ENCODE measurements around the gene CORO2B. TPM values are rescaled to one million over a fixed set of nuclear protein-coding genes. Genes with fewer than 3 reads are reported as not detected.

Gene CORO2B
- total RNA-seq, 1 donor from 2014 or later, result 1.0 TPM

DNA sequence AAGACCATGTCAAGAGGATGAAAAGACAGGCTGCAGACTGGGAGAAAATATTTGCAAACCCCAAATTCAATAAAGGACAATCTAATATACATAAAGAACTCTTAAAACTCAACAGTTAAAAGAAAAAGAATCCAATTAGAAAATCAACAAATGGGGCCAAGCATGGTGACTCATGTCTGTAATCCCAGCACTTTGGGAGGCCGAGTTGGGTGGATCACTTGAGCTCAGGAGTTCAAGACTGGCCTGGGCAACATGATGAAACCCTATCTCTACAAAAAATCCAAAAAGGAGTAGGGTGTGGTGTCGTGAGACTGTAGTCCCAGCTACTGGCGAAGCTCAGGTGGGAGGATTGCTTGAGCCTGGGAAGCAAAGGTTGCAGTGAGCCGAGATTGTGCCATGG, 184.3 kb downstream of the CORO2B start:
- no peaks in the 10 kb centered on the region for H3K9me3 Mint-ChIP-seq
- TF ChIP-seq, protein P1, sequence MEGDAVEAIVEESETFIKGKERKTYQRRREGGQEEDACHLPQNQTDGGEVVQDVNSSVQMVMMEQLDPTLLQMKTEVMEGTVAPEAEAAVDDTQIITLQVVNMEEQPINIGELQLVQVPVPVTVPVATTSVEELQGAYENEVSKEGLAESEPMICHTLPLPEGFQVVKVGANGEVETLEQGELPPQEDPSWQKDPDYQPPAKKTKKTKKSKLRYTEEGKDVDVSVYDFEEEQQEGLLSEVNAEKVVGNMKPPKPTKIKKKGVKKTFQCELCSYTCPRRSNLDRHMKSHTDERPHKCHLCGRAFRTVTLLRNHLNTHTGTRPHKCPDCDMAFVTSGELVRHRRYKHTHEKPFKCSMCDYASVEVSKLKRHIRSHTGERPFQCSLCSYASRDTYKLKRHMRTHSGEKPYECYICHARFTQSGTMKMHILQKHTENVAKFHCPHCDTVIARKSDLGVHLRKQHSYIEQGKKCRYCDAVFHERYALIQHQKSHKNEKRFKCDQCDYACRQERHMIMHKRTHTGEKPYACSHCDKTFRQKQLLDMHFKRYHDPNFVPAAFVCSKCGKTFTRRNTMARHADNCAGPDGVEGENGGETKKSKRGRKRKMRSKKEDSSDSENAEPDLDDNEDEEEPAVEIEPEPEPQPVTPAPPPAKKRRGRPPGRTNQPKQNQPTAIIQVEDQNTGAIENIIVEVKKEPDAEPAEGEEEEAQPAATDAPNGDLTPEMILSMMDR (IDR thresholded peaks at IDR 0.05), result no peak
- TF ChIP-seq EZH2phosphoT487 (IDR thresholded peaks at IDR 0.05) (no peak), EZH2 (IDR thresholded peaks at IDR 0.05) (no peak)
- H3K27me3 Mint-ChIP-seq (ENCODE audit: insufficient read depth, low read depth), result no peaks in the 10 kb centered on the region
- Histone ChIP-seq H3K4me3 (no peak overlapping the region), H3K79me2 (ENCODE audit: low read depth) (no peaks in the 10 kb centered on the region), H2AFZ (replicated peaks) (no peak overlapping the region), H3K4me1 (no peaks in the 10 kb centered on the region), H3K27me3 (no peaks in the 10 kb centered on the region), H3K4me2 (no peak overlapping the region), H3K27ac (no peak overlapping the region), H3F3A (ENCODE audit: low read depth) (no peaks in the 10 kb centered on the region), H3K9ac (no peak overlapping the region), H4K20me1 (ENCODE audit: low read depth) (no peaks in the 10 kb centered on the region), H3K36me3 (no peaks in the 10 kb centered on the region), H3K9me3 (ENCODE audit: low read depth) (no peaks in the 10 kb centered on the region)
- DNase-seq (ENCODE audit: low spot score), result no peak
- H3K27ac Mint-ChIP-seq, result no peak overlapping the region
- H3K4me1 Mint-ChIP-seq, result no peaks in the 10 kb centered on the region
- no peaks in the 10 kb centered on the region for H3K36me3 Mint-ChIP-seq
- no peak overlapping the region for H3K4me3 Mint-ChIP-seq

DNA sequence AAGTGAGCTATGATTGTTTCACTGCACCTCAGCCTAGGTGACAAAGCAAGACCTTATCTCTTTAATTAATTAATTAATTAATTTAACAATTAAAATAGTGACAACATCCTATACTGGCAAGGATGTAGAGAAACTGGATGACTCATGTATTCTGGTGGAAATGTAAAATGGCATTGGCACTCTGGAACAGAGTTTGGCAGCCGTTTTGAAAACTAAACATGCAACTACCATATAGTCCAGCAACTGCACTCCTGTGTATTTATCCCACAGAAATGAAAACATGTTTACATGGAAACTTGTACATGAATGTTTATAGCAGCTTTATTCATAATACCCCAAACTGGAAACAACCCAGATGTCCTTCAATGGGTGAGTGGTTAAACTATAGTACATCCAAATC, 185.3 kb downstream of the CORO2B start:
- Mint-ChIP-seq H3K36me3 (no peaks in the 10 kb centered on the region), H3K4me1 (no peaks in the 10 kb centered on the region), H3K27me3 (ENCODE audit: insufficient read depth, low read depth) (no peaks in the 10 kb centered on the region), H3K27ac (no peak overlapping the region), H3K4me3 (no peak overlapping the region), H3K9me3 (no peaks in the 10 kb centered on the region)
- H3K27ac ChIP-seq, result no peak overlapping the region
- H3K9me3 ChIP-seq (ENCODE audit: low read depth), result no peaks in the 10 kb centered on the region
- no peaks in the 10 kb centered on the region for H3K36me3 ChIP-seq
- DNase-seq (ENCODE audit: low spot score), result no peak
- no peak overlapping the region for H3K9ac ChIP-seq
- no peak overlapping the region for H3K4me2 ChIP-seq
- H3K4me3 ChIP-seq, result no peak overlapping the region
- H3K27me3 ChIP-seq, result no peaks in the 10 kb centered on the region
- no peak overlapping the region for H2AFZ ChIP-seq (replicated peaks)
- H3K79me2 ChIP-seq (ENCODE audit: low read depth), result no peaks in the 10 kb centered on the region
- TF ChIP-seq EZH2phosphoT487 (IDR thresholded peaks at IDR 0.05) (no peak), EZH2 (IDR thresholded peaks at IDR 0.05) (no peak)
- TF ChIP-seq, protein P1 (IDR thresholded peaks at IDR 0.05), result no peak
- H4K20me1 ChIP-seq (ENCODE audit: low read depth), result no peaks in the 10 kb centered on the region
- no peaks in the 10 kb centered on the region for H3F3A ChIP-seq (ENCODE audit: low read depth)
- H3K4me1 ChIP-seq, result no peaks in the 10 kb centered on the region

DNA sequence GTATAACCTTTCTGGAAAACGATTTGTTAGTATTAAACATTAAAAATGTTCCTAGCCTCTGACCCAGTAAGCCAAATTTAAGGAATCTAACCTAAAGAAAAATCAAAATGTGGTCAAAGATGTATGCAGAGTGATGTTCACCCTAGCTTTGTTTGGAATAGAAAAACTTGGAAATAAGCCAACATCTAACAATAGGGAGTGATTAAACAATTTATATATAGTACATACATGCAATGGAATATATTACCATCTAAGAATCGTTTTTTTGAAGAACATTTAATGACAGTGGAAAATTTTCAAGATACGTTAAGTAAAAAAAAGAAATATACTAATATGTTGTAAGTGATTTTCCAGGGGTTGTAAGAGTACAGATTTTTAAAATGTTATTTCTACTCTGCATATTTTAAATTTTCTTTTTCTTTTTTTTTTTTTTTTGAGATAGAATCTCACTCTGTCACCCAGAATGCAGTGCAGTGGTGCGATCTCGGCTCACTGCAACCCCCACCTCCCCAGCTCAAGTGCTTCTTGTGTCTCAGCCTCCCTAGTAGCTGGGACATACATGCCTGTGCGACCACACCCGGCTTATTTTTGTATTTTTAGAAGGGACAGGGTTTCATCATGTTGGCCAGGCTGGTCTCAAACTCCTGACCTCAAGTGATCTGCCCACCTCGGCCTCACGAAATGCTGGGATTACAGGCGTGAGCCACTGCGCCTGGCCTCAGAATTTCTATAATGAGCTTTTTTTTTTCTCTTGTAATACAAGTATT, 187.0 kb downstream of the CORO2B start:
- Histone ChIP-seq H3K4me3 (no peak overlapping the region), H3K27ac (no peak overlapping the region), H3K4me2 (no peak overlapping the region), H4K20me1 (ENCODE audit: low read depth) (no peaks in the 10 kb centered on the region), H2AFZ (replicated peaks) (no peak overlapping the region), H3K79me2 (ENCODE audit: low read depth) (no peaks in the 10 kb centered on the region), H3K36me3 (no peaks in the 10 kb centered on the region), H3F3A (ENCODE audit: low read depth) (no peaks in the 10 kb centered on the region), H3K27me3 (no peaks in the 10 kb centered on the region), H3K9me3 (ENCODE audit: low read depth) (no peaks in the 10 kb centered on the region), H3K9ac (no peak overlapping the region), H3K4me1 (no peaks in the 10 kb centered on the region)
- no peak overlapping the region for H3K4me3 Mint-ChIP-seq
- H3K27me3 Mint-ChIP-seq (ENCODE audit: insufficient read depth, low read depth), result no peaks in the 10 kb centered on the region
- no peak for TF ChIP-seq EZH2phosphoT487 (IDR thresholded peaks at IDR 0.05)
- TF ChIP-seq, protein P1 (IDR thresholded peaks at IDR 0.05), result no peak
- no peak for TF ChIP-seq EZH2 (IDR thresholded peaks at IDR 0.05)
- H3K36me3 Mint-ChIP-seq, result no peaks in the 10 kb centered on the region
- no peak for DNase-seq (ENCODE audit: low spot score)
- no peaks in the 10 kb centered on the region for H3K9me3 Mint-ChIP-seq
- H3K27ac Mint-ChIP-seq, result no peak overlapping the region
- no peaks in the 10 kb centered on the region for H3K4me1 Mint-ChIP-seq

Measured in neural progenitor cell (in vitro differentiated cells).